HepG2 (cell line): ENCODE data around the gene LZTR1. TPM values are rescaled to one million over a fixed set of nuclear protein-coding genes. Genes with fewer than 3 reads are reported as not detected.
A peak's percentile ranks its signal among the peaks of the same experiment; 100 is the strongest.

Experiments
- AGO1 ChIP-seq: fragments of 200-400 bp; formaldehyde crosslinking; IDR thresholded peaks from 2 replicates; pipeline ENCODE4 v1.6.1; 2017; ENCODE audit warnings: mild to moderate bottlenecking, low read depth, low read length, moderate library complexity; ENCODE audit not compliant: poor library complexity, severe bottlenecking
- AHR ChIP-seq: IDR thresholded peaks from 2 replicates; pipeline ENCODE4 v1.6.1; 2018; ENCODE audit warnings: missing genetic modification reagents, missing compliant biosample characterization
- CEBPZ ChIP-seq: IDR thresholded peaks from 2 replicates; pipeline ENCODE4 v1.6.1; 2012; ENCODE audit warnings: low read length, improper control_type of control experiment
- HNRNPK ChIP-seq: fragments of 200-400 bp; formaldehyde crosslinking; IDR thresholded peaks from 2 replicates; pipeline ENCODE4 v1.6.1; 2018; ENCODE audit warnings: low read length, low read depth, moderate library complexity, mild to moderate bottlenecking; ENCODE audit not compliant: poor library complexity, severe bottlenecking
- IRX3 ChIP-seq: sonication (generic); formaldehyde crosslinking; IDR thresholded peaks from 2 replicates; pipeline ENCODE4 v1.8.1; 2023; ENCODE audit warnings: mild to moderate bottlenecking, low read depth, missing genetic modification reagents, borderline replicate concordance
- KDM3A ChIP-seq: IDR thresholded peaks from 2 replicates; pipeline ENCODE4 v1.6.1; 2018; ENCODE audit warnings: low read depth, missing compliant biosample characterization
- MLLT10 ChIP-seq: sonication (generic); formaldehyde crosslinking; IDR thresholded peaks from 2 replicates; pipeline ENCODE4 v1.4.0; 2020; ENCODE audit warnings: missing genetic modification reagents
- MTA3 ChIP-seq: sonication (generic); formaldehyde crosslinking; IDR thresholded peaks from 2 replicates; pipeline ENCODE4 v1.4.0; 2020; ENCODE audit warnings: missing genetic modification reagents
- SNAI1 ChIP-seq: sonication (generic); formaldehyde crosslinking; IDR thresholded peaks from 2 replicates; pipeline ENCODE4 v1.5.0; 2020; ENCODE audit warnings: mild to moderate bottlenecking, missing genetic modification reagents, borderline replicate concordance
- SYNCRIP ChIP-seq: fragments of 200-400 bp; formaldehyde crosslinking; IDR thresholded peaks from 2 replicates; pipeline ENCODE4 v1.6.1; 2018; ENCODE audit warnings: mild to moderate bottlenecking, low read depth, low read length; ENCODE audit not compliant: insufficient read depth
- TP53 ChIP-seq: sonication (generic); formaldehyde crosslinking; conservative IDR thresholded peaks from 2 replicates; pipeline ENCODE4 v1.4.0; 2020; ENCODE audit warnings: missing genetic modification reagents
- ZNF18 ChIP-seq: sonication (generic); formaldehyde crosslinking; IDR thresholded peaks from 2 replicates; pipeline ENCODE4 v1.8.0; 2022; ENCODE audit warnings: mild to moderate bottlenecking, missing genetic modification reagents; ENCODE audit not compliant: insufficient replicate concordance
- ZNF263 ChIP-seq: sonication (generic); formaldehyde crosslinking; IDR thresholded peaks from 2 replicates; pipeline ENCODE4 v1.4.0; 2020; ENCODE audit warnings: missing genetic modification reagents
- ZNF567 ChIP-seq: sonication (generic); formaldehyde crosslinking; IDR thresholded peaks from 2 replicates; pipeline ENCODE4 v1.8.1; 2023; ENCODE audit warnings: mild to moderate bottlenecking, missing genetic modification reagents, borderline replicate concordance
- ZNF569 ChIP-seq: sonication (generic); formaldehyde crosslinking; IDR thresholded peaks from 2 replicates; pipeline ENCODE4 v1.5.0; 2020; ENCODE audit warnings: mild to moderate bottlenecking, missing genetic modification reagents, moderate library complexity, borderline replicate concordance
- ZSCAN29 ChIP-seq: sonication (generic); formaldehyde crosslinking; conservative IDR thresholded peaks from 2 replicates; pipeline ENCODE4 v1.4.0; 2020; ENCODE audit warnings: mild to moderate bottlenecking, missing genetic modification reagents
- polyA plus RNA-seq, 8 experiments: library from polyadenylated mRNA; depleted of rRNA in 3 of 8; stranded (reverse) in 7 of 8; unstranded in 1 of 8; fragments of >200 nt; fragmentation: Illumina TruSeq in 4 of 8; extraction: Trizol in 4 of 8; gene quantifications; 2 replicates each; pipeline versions ENCODE4 v1.2.1 to v1.2.3, GENCODE V29; 2011 to 2016; ENCODE audit warnings: low read depth in 4 of 8, missing spikeins in 1 of 8, mixed read lengths in 1 of 8; ENCODE audit not compliant: insufficient read depth in 1 of 8
- total RNA-seq, 5 experiments: library from RNA; depleted of rRNA; stranded (reverse); fragments of >200 nt; fragmentation: Illumina TruSeq; extraction: Trizol; gene quantifications; 2 replicates each; pipeline ENCODE4 v1.2.3, GENCODE V29; 2016; ENCODE audit warnings: low read depth in 1 of 5
- TF ChIP-seq, protein P1 (sequence below): sonication (generic); formaldehyde crosslinking; IDR thresholded peaks from 2 replicates; pipeline ENCODE4 v1.5.0; 2020; ENCODE audit warnings: missing genetic modification reagents, mild to moderate bottlenecking, borderline replicate concordance
- TF ChIP-seq, protein P2 (sequence below): sonication (generic); formaldehyde crosslinking; IDR thresholded peaks from 2 replicates; pipeline ENCODE4 v1.5.1; 2020; ENCODE audit warnings: mild to moderate bottlenecking, missing genetic modification reagents, borderline replicate concordance

LZTR1 gene
- total and polyA plus RNA-seq, 2 of the 13 experiments (the other 11 are each of a cell fraction or from before 2014, with no cell fraction given) = 21.8 to 22.4 TPM

- TF ChIP-seq TP53 (CRISPR knock-in tag) (0 out of 2 replicates have a peak, but pooled peaks have one; percentile 34), ZNF569 (CRISPR knock-in tag) (no peak), SYNCRIP (no peak), CEBPZ (no peak), AGO1 (no peak), MLLT10 (CRISPR knock-in tag) (no peak), SNAI1 (no peak), MTA3 (CRISPR knock-in tag) (no peak), KDM3A (CRISPR knock-in tag) (no peak), ZNF567 (CRISPR knock-in tag) (no peak), ZNF18 (no peak), HNRNPK (no peak), IRX3 (CRISPR knock-in tag) (no peak), AHR (CRISPR knock-in tag) (no peak), ZSCAN29 (no peak), ZNF263 (CRISPR knock-in tag) (0 out of 2 replicates have a peak, but pooled peaks have one; percentile 7)
- TF ChIP-seq, protein P1, sequence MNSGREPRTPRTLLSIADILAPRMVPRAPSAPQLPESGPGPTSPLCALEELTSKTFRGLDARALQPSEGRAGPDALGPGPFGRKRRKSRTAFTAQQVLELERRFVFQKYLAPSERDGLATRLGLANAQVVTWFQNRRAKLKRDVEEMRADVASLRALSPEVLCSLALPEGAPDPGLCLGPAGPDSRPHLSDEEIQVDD = no peak
- TF ChIP-seq, protein P2, sequence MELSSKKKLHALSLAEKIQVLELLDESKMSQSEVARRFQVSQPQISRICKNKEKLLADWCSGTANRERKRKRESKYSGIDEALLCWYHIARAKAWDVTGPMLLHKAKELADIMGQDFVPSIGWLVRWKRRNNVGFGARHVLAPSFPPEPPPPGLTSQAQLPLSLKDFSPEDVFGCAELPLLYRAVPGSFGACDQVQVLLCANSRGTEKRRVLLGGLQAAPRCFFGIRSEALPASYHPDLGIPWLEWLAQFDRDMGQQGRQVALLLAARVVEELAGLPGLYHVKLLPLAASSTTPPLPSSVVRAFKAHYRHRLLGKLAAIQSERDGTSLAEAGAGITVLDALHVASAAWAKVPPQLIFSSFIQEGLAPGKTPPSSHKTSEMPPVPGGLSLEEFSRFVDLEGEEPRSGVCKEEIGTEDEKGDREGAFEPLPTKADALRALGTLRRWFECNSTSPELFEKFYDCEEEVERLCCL (CRISPR knock-in tag) = no peak
These were observed 25.6 kb upstream of the LZTR1 start (continued) for GRCh38 chr22:20956258-20957101.
